Cardiac fibroblast (primary cell): ENCODE data around the gene RD3L.
"Not testable (repeated sequence)": the region's sequence is repeated elsewhere in the genome, so short reads cannot be mapped to it uniquely, and the experiment has no call there.

ENCODE experiments used
- DNase-seq, 2 donors: peaks; one replicate each; pipeline versions ENCODE4 v3.0.0 to v3.0.0-alpha.2; 2010; ENCODE audit warnings: low read depth in 2 of 2
- H3K4me3 ChIP-seq, 2 donors: replicated peaks in 1 of 2; 1 replicate in 1 of 2; 2 replicates in 1 of 2; pipeline ENCODE4 v1.5.1; 2011; ENCODE audit warnings: low read depth in 2 of 2, low read length in 2 of 2, mild to moderate bottlenecking in 2 of 2, moderate library complexity in 1 of 2
- TF ChIP-seq, protein P1 (sequence below): IDR thresholded peaks from one replicate; pipeline ENCODE4 v1.5.1; 2011; ENCODE audit warnings: low read depth, mild to moderate bottlenecking, low read length, inconsistent platforms

RD3L gene

DNA sequence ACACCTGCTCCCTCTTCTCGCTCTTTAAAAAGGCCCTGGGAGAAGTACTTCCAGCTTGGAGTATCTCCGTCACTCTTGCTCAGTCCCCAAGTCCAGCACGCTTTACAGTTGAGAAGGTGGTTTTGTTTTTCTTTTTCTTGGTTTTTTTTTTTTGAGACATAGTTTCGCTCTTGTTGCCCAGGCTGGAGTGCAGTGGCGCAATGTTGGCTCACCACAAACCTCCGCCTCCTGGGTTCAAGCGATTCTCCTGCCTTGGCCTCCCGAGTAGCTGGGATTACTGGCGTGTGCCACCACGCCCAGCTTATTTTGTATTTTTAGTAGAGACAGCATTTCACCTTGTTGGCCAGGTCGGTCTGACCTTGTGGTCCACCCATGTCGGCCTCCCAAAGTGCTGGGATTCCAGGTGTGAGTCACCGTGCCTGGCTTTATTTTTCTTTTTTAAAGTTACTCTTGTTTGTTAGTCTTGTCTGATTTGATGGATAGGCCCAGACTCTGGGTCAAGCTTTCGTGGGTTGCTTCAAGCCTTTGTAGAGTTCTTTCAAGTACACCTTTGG is 12.2 kb downstream of the RD3L start:
- no peak overlapping the region for H3K4me3 ChIP-seq
- TF ChIP-seq, protein P1, sequence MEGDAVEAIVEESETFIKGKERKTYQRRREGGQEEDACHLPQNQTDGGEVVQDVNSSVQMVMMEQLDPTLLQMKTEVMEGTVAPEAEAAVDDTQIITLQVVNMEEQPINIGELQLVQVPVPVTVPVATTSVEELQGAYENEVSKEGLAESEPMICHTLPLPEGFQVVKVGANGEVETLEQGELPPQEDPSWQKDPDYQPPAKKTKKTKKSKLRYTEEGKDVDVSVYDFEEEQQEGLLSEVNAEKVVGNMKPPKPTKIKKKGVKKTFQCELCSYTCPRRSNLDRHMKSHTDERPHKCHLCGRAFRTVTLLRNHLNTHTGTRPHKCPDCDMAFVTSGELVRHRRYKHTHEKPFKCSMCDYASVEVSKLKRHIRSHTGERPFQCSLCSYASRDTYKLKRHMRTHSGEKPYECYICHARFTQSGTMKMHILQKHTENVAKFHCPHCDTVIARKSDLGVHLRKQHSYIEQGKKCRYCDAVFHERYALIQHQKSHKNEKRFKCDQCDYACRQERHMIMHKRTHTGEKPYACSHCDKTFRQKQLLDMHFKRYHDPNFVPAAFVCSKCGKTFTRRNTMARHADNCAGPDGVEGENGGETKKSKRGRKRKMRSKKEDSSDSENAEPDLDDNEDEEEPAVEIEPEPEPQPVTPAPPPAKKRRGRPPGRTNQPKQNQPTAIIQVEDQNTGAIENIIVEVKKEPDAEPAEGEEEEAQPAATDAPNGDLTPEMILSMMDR, result no peak
- no peak for DNase-seq

DNA sequence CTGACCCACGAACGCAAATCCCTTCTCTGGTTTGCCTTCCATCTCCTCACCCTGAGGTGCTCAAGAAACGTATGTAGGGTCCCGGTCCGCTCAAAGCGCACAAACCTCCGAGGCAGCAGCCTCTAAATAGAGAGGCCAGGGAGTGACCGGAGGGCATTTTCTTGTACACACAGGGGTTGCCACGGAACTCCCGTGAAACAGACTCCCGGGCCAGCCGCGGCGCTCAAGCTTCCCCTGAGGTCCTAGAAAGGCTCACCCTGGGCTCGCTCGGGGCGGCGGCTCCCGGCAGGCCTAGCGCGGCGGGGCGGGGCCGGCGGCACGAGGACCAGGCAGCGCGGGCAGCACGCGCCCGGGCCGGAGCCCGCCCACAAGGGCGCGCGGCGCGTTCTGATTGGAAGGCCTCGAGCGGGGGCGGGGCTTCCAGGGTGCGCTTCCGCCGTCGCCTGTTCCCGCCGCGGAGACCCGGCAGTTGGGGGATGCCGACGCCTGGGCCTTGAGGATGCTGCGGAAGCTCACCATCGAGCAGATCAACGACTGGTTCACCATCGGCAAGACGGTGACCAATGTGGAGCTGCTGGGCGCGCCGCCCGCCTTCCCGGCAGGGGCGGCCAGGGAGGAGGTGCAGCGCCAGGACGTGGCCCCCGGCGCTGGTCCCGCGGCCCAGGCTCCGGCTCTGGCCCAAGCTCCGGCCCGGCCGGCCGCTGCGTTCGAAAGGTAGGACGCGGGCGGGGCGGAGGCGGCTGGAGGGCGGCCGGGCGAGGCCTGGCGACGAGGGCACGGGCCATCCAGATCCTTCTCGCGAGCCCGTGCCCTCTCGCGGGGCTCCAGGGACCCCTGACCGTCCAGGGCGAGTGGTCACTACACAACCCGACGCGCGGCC is 14.1 kb downstream of the RD3L start, which contains the start of gene TDRD9:
TDRD9 (plus strand) TSS at position 446 of the 880 bp plus-strand sequence; CDS start at position 500, 54 bp downstream.
- no peak within 1 kb of the TSS for H3K4me3 ChIP-seq
- TF ChIP-seq, protein P1, result no peak
- DNase-seq, result no peak

DNA sequence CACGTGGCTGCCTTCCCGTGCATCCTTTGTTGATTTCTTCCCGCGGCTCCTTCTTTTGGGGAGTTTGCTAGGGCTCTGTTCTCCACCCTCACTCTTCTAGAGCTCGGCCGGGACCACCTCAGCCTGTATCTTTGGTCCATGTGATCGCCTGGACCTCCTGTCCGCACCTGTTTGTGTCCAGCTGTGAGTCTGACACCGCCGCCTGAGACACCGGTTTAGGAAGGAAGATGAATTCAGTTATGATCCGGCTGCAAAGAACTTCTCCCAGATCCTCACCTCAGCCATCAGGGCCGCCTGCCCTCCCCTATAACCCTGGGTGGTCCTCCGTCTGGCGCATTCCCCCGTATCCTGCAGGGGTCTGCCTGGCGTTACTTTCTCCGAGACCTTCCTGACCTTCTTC is 14.8 kb downstream of the RD3L start:
- TF ChIP-seq, protein P1, result no peak
- no peak for DNase-seq
- H3K4me3 ChIP-seq, result no peak overlapping the region

- no peak overlapping the region for H3K4me3 ChIP-seq
- no peak for DNase-seq
- TF ChIP-seq, protein P1, result no peak
Observed at GRCh38 chr14:103925316-103925715, 17.0 kb downstream of the RD3L start.

GRCh38 chr14:103923863-103924262 is 18.5 kb downstream of the RD3L start:
- DNase-seq, result peak in 1 of 2 donors; percentile 16
- TF ChIP-seq, protein P1, result no peak
- no peak overlapping the region for H3K4me3 ChIP-seq

DNA sequence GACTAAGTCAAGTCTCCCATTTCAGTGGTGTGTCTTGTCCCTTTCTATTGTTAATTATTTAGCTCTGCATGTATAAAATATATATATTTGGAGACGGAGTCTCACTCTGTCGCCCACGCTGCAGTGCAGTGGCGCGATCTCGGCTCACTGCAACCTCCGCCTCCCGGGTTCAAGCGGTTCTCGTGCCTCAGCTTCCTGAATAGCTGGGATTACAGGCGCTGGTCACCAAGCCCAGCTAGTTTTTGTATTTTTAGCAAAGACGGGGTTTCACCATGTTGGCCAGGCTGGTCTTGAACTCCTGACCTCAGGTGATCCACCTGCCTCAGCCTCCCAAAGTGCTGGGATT is 20.5 kb downstream of the RD3L start:
- DNase-seq, result not testable (repeated sequence)
- peak overlapping the region; percentile 5 to 24 for H3K4me3 ChIP-seq
